Liver (tissue), 9 donors: ENCODE measurements around the gene NKTR. TPM values are rescaled to one million over a fixed set of nuclear protein-coding genes. Genes with fewer than 3 reads are reported as not detected.

Experiments
- DNase-seq: peaks from one replicate; pipeline ENCODE4 v3.0.0-alpha.2; 2017; ENCODE audit warnings: low spot score
- H3K27ac ChIP-seq, 2 donors: one replicate each; pipeline ENCODE4 v1.7.0; 2013; ENCODE audit warnings: inconsistent platforms in 2 of 2, low read length in 2 of 2, control low read depth in 1 of 2, low read depth in 1 of 2, mild to moderate bottlenecking in 1 of 2
- H3K27me3 ChIP-seq, 4 donors: one replicate each; pipeline versions ENCODE4 v1.6.1 to v1.7.0; 2013; ENCODE audit warnings: low read length in 3 of 4, inconsistent platforms in 1 of 4, mild to moderate bottlenecking in 1 of 4, moderate library complexity in 1 of 4; ENCODE audit not compliant: control insufficient read depth in 4 of 4, insufficient read depth in 4 of 4
- H3K36me3 ChIP-seq, 4 donors: one replicate each; pipeline versions ENCODE4 v1.6.1 to v1.7.0; 2013; ENCODE audit warnings: low read length in 3 of 4, mild to moderate bottlenecking in 3 of 4, low read depth in 1 of 4, moderate library complexity in 1 of 4; ENCODE audit not compliant: control insufficient read depth in 4 of 4, insufficient read depth in 3 of 4
- H3K4me1 ChIP-seq, 4 donors: one replicate each; pipeline versions ENCODE4 v1.6.1 to v1.7.0; 2013; ENCODE audit warnings: low read length in 3 of 4, mild to moderate bottlenecking in 3 of 4, moderate library complexity in 1 of 4; ENCODE audit not compliant: control insufficient read depth in 4 of 4, insufficient read depth in 4 of 4
- H3K4me3 ChIP-seq, 3 donors: one replicate each; pipeline versions ENCODE4 v1.6.1 to v1.7.0; 2013; ENCODE audit warnings: low read length in 3 of 3, control low read depth in 1 of 3, low read depth in 1 of 3, mild to moderate bottlenecking in 1 of 3
- H3K9ac ChIP-seq, 2 donors: one replicate each; pipeline ENCODE4 v1.7.0; 2013; ENCODE audit warnings: low read length in 2 of 2, mild to moderate bottlenecking in 2 of 2, moderate library complexity in 2 of 2, control low read depth in 1 of 2, low read depth in 1 of 2
- H3K9me3 ChIP-seq, 4 donors: one replicate each; pipeline versions ENCODE4 v1.6.1 to v1.7.0; 2013; ENCODE audit warnings: low read length in 3 of 4; ENCODE audit not compliant: control insufficient read depth in 4 of 4
- CTCF ChIP-seq: fragments of 150-350 bp; IDR thresholded peaks from 2 replicates; pipeline ENCODE4 v1.5.1; 2017; ENCODE audit warnings: improper control_type of control experiment, low read depth, low read length; ENCODE audit not compliant: missing input control
- EGR1 ChIP-seq, 2 donors: IDR thresholded peaks; 2 replicates each; pipeline ENCODE4 v1.6.1; 2016 to 2018; ENCODE audit warnings: antibody characterized with exemption in 2 of 2, low read depth in 2 of 2
- FOXA1 ChIP-seq: IDR thresholded peaks from 2 replicates; pipeline ENCODE4 v1.6.1; 2016; ENCODE audit warnings: antibody characterized with exemption
- FOXA2 ChIP-seq: IDR thresholded peaks from 2 replicates; pipeline ENCODE4 v1.6.1; 2016; ENCODE audit warnings: antibody characterized with exemption
- GABPA ChIP-seq, 2 donors: IDR thresholded peaks in 1 of 2; conservative IDR thresholded peaks in 1 of 2; 2 replicates each; pipeline ENCODE4 v1.6.1; 2016; ENCODE audit warnings: antibody characterized with exemption in 2 of 2, mild to moderate bottlenecking in 1 of 2, moderate library complexity in 1 of 2
- JUND ChIP-seq, 2 donors: IDR thresholded peaks; 2 replicates each; pipeline ENCODE4 v1.6.1; 2016; ENCODE audit warnings: antibody characterized with exemption in 2 of 2
- NR2F2 ChIP-seq: IDR thresholded peaks from 2 replicates; pipeline ENCODE4 v1.6.1; 2016; ENCODE audit warnings: antibody characterized with exemption
- RAD21 ChIP-seq, 2 donors: IDR thresholded peaks; 2 replicates each; pipeline ENCODE4 v1.6.1; 2016; ENCODE audit warnings: antibody characterized with exemption in 2 of 2, mild to moderate bottlenecking in 2 of 2
- REST ChIP-seq: IDR thresholded peaks from 2 replicates; pipeline ENCODE4 v1.6.1; 2016; ENCODE audit warnings: antibody characterized with exemption, mild to moderate bottlenecking
- RXRA ChIP-seq, 2 donors: IDR thresholded peaks; 2 replicates each; pipeline ENCODE4 v1.6.1; 2017 to 2018; ENCODE audit warnings: antibody characterized with exemption in 2 of 2, mild to moderate bottlenecking in 1 of 2
- YY1 ChIP-seq: IDR thresholded peaks from 2 replicates; pipeline ENCODE4 v1.6.1; 2016; ENCODE audit warnings: antibody characterized with exemption, mild to moderate bottlenecking
- ZBTB33 ChIP-seq: IDR thresholded peaks from 2 replicates; pipeline ENCODE4 v1.6.1; 2016; ENCODE audit warnings: antibody characterized with exemption
- whole genome bisulfite sequencing: extraction: QIAGEN DNeasy Blood & Tissue Kit; methylation state at CpG from one replicate; pipeline ENCODE4 v1.1.7; 2013; 5-methylcytosine and 5-hydroxymethylcytosine counted together
- polyA plus RNA-seq, 2 donors: library from polyadenylated mRNA; stranded (reverse) in 1 of 2; unstranded in 1 of 2; fragments of 200-250 nt in 1 of 2; fragments of >200 nt in 1 of 2; fragmentation: Nextera tagmentation in 1 of 2; extraction: Ambion mirVana in 1 of 2; gene quantifications; one replicate each; pipeline versions ENCODE4 v1.2.1 to v1.2.3, GENCODE V29; 2013 to 2015
- total RNA-seq, 2 donors: library from RNA; depleted of rRNA; stranded (reverse); fragments of >200 nt; gene quantifications; one replicate each; pipeline ENCODE4 v1.2.3, GENCODE V29; 2014
- TF ChIP-seq, protein P1 (sequence below): IDR thresholded peaks from 2 replicates; pipeline ENCODE4 v1.6.1; 2016; ENCODE audit warnings: antibody characterized with exemption
- donor health status: healthy.
- donor health status: healthy.
- donor health status: healthy.
- donor health status: healthy.
- donor health status: healthy.

The NKTR gene
- total and polyA plus RNA-seq, 4 donors: 5.8 to 75.5 (median 28.1) TPM

DNA sequence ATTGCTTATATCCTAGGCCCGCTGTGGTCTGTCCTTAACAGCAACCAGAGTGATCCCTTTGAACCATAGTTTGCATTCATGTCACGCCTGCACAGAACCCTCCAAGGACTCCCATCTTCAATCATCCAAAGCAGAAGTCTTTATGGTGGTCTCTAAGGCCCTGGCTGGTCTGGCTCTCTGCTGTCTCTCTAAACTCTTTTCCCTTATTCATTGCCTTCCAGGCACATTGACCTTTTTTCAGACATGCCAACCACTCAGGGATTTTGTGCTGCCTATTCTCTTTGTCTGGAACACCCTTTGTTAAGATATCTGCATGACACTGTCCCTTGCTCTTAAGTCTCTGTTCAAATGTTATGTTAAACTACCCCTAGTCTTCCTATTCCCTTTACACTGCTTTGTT, 31.1 kb downstream of the NKTR start:
- no peaks in the 10 kb centered on the region for H3K27me3 ChIP-seq
- DNase-seq: no peak
- H3K36me3 ChIP-seq: peaks cover 5 to 54% (median 53%) of the 10 kb centered on the region in 4 donors
- H3K4me1 ChIP-seq: no peaks in the 10 kb centered on the region
- no peak for TF ChIP-seq REST
- TF ChIP-seq RXRA (IDR thresholded peaks at IDR 0.05): no peak
- TF ChIP-seq RAD21 (IDR thresholded peaks at IDR 0.05): no peak
- TF ChIP-seq FOXA1: no peak
- no peak overlapping the region for H3K4me3 ChIP-seq
- WGBS: 96% methylated on average over 2 of the region's 2 CpGs
- H3K9ac ChIP-seq: no peak overlapping the region
- H3K27ac ChIP-seq: no peak overlapping the region
- no peaks in the 10 kb centered on the region for H3K9me3 ChIP-seq

DNA sequence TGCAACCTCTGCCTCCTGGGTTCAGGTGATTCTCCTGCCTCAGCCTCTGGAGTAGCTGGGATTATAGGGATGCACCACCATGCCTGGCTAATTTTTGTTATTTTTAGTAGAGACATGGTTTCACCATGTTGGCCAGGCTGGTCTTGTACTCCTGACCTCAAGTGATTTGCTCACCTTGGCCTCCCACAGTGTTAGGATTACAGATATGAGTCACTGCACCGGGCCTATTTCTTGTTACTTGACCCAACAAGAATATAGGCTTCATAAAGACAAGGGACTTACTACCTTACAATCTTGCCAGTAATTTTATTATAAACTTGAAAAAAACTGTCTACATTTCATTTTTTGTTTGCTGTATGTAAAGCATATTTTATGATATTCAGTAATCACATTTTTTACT, 31.7 kb downstream of the NKTR start:
- no peak for DNase-seq
- H3K36me3 ChIP-seq: peaks cover 8 to 60% (median 58%) of the 10 kb centered on the region in 4 donors
- no peak overlapping the region for H3K4me3 ChIP-seq
- whole genome bisulfite sequencing: 76% methylated on average over 1 of the region's 1 CpG
- no peak overlapping the region for H3K9ac ChIP-seq
- no peaks in the 10 kb centered on the region for H3K4me1 ChIP-seq
- H3K9me3 ChIP-seq: no peaks in the 10 kb centered on the region
- H3K27me3 ChIP-seq: no peaks in the 10 kb centered on the region
- TF ChIP-seq FOXA2: no peak
- no peak for TF ChIP-seq FOXA1
- no peak for TF ChIP-seq REST
- TF ChIP-seq YY1: no peak
- TF ChIP-seq GABPA (IDR thresholded peaks at IDR 0.05 in 1 of 2, conservative IDR thresholded peaks at IDR 0.05 in 1 of 2): no peak
- no peak for TF ChIP-seq NR2F2
- no peak for TF ChIP-seq ZBTB33
- TF ChIP-seq, protein P1, sequence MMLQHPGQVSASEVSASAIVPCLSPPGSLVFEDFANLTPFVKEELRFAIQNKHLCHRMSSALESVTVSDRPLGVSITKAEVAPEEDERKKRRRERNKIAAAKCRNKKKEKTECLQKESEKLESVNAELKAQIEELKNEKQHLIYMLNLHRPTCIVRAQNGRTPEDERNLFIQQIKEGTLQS: no peak
- TF ChIP-seq JUND (IDR thresholded peaks at IDR 0.05): no peak
- TF ChIP-seq RXRA (IDR thresholded peaks at IDR 0.05): no peak
- no peak for TF ChIP-seq CTCF
- no peak for TF ChIP-seq EGR1 (IDR thresholded peaks at IDR 0.05; ENCODE audit: low read depth in 2 of 2)
- no peak overlapping the region for H3K27ac ChIP-seq
